Measurements from ENCODE around the gene ZNF765. TPM values are rescaled to one million over a fixed set of nuclear protein-coding genes. Genes with fewer than 3 reads are reported as not detected.
"Not testable (repeated sequence)": the region's sequence is repeated elsewhere in the genome, so short reads cannot be mapped to it uniquely, and the experiment has no call there.

Gene ZNF765
- total RNA-seq (2014; rRNA removed; shearing (Covaris generic); ENCODE audit: low replicate concordance) = 6.9 and 11.8 TPM in 2 replicates

DNA sequence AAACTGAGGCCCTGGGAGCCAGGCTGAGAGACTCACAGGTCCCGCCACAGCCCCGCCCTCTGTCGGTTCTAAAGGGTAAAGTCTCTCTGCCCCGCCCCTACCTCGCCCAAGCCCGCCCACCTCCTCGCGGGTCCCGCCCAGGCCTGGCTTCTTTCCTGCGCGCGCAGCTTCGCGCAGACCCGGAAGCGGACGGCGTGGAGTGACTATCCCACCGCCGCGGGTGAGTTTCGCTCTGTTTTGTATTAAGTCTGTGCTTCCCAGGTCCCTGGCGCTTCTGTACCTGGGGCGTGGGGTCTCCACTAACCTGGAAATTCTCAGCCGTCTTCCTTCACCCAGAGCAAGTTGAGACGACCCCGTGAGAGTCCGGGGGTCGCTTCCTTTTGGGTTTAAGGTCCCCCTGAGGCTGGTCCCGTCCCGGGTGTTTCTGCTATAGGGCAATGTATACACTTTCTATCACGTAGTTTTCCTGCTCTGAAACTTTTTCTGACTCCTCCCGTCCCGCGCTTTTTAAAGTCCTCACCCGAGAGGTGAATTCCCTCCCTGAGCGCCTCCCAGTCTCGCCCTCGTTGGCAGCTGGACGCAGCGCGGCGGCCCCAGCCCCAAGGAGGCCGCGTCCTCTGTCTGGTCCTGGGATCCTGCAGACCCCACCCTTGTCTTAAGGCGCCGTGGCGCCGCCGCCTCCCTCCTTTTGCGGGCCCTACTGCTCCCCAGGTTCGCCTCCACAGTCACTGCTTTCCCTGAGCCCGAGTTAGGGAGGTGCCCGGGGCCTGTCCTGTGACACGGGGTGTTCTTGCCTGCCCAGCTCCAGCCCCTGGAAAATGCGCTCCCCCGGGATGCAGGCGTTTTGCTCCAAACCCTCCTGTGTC lies at the start of gene ZNF765:
Gene ZNF765, plus strand, starts transcription at position 176 of the 866 bp plus-strand sequence. CDS start 2,867 bp downstream, outside the sequence.
- no peaks in the 10 kb centered on the region for H3K27me3 ChIP-seq
- peaks cover 22% of the 10 kb centered on the region for H3K36me3 ChIP-seq
- H3K4me3 ChIP-seq = peak within 1 kb of the TSS; percentile 73
- peaks cover 4% of the 10 kb centered on the region; the same call in 1 of the 2 replicates for H3K9me3 ChIP-seq
- DNase-seq = peak; percentile 92

DNA sequence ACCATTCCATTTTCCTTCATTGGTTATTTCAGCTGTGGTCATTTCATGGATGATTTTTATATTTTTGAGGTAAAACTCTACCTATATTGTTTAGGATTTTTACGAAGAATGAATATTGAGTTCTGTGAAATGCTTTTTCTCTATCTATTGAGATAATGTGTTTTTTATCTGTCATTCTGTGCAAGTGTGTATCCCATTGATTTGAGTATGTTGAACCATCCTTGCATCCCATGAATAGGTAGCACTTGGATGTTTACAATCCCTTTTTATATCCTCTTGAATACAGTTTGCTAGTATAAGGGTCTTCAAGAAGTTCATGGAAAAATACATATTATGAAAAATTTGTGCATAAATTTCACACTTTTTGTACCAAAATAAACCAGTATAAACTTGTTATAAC lies 39.2 kb upstream of the ZNF765 start:
- Histone ChIP-seq H3K27me3 (no peaks in the 10 kb centered on the region), H3K36me3 (peaks cover 31% of the 10 kb centered on the region), H3K4me3 (no peak overlapping the region), H3K9me3 (peaks cover 55% of the 10 kb centered on the region)
- no peak for DNase-seq

DNA sequence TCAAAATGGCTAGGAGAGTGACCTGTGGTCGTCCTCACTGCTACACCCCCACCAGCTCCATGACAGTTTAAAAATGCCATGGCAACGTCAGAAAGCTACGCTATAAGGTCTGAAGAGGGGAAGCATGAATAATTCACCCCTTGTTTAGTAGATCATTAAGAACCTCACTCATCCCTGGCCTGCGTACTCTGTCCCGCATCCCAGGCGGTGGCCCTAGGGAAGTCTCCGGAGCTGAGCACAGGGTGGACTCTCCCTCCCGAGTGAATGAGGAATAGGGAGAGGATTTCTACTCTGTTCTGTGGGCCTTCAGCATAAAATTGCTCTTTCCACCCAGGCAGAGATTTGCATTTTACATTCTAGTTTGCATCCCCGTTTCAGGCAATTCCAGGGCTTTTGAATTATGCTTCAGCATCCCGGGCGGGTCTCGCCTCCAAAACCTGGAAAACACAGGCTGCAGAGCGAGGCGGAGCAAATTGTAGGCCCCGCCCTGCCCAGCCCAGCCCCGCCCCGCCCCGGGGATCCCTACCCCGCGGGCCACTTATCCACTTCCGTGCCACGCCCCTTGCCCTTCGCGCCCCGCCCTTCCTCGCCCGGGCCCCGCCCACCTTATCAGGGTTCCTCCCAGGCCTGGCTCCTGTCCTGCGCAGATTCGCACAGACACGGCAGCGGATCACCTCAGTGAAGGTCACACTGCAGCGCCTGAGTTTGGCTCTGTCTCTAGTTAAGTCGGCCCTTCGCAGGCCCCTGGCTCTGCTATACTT lies 36.9 kb upstream of the ZNF765 start:
- peaks cover 34% of the 10 kb centered on the region for H3K9me3 ChIP-seq
- no peak for DNase-seq
- no peaks in the 10 kb centered on the region for H3K27me3 ChIP-seq
- H3K4me3 ChIP-seq = no peak overlapping the region
- H3K36me3 ChIP-seq = peaks cover 9% of the 10 kb centered on the region

DNA sequence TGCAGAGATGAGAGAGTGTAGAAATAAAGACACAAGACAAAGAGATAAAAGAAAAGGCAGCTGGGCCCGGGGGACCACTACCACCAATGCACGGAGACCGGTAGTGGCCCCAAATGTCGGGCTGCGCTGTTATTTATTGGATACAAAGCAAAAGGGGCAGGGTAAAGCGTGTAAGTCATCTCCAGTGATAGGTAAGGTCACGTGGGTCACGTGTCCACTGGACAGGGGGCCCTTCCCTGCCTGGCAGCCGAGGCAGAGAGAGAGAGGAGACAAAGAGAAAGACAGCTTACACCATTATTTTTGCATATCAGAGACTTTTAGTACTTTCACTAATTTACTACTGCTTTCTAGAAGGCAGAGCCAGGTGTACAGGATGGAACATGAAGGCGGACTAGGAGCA lies 34.9 kb upstream of the ZNF765 start:
- H3K9me3 ChIP-seq = peaks cover 18% of the 10 kb centered on the region
- not testable (repeated sequence) for DNase-seq, H3K27me3 ChIP-seq, H3K36me3 ChIP-seq, H3K4me3 ChIP-seq

DNA sequence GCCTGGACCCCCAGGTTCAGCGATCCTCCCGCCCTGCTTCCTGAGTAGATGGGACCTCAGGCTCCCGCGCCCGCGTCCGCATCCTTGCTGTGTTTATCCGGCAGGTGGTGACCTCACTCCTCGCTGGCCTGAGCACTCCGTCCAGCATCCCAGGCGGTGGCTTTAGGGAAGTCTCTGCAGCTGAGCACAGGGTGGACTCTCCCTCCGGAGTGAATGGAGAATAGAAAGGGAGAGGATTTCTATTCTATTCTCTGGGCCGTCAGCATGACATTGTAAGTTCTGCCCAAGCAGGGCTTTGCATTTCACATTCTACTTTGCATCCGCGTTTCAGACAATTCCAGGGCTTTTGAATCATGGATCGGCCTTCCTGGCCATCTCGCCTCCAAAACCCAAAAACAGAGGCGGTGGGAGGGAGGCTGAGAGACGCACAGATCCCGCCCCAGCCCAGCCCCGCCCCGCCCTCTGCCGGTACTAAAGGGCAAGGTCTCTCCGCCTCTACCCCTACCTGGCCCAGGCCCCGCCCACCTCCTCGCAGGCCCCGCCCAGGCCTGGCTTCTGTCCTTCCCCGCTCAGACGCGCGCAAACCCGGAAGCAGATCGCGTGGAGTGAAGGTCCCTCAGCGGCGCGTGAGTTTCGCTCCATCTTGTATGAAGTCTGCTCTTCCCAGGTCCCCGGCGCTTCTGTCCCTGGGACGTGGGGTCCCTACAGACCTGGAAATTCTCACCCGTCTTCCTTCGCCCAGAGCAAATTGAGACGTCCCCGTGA lies 29.6 kb upstream of the ZNF765 start, which contains the start of gene ZNF525:
Gene ZNF525, plus strand, starts transcription at position 572 of the 765 bp plus-strand sequence. CDS start 6,577 bp downstream, outside the sequence.
- Histone ChIP-seq H3K36me3 (no peaks in the 10 kb centered on the region), H3K4me3 (peak within 1 kb of the TSS; percentile 61), H3K9me3 (no peaks in the 10 kb centered on the region), H3K27me3 (no peaks in the 10 kb centered on the region)
- DNase-seq = peak; percentile 79

DNA sequence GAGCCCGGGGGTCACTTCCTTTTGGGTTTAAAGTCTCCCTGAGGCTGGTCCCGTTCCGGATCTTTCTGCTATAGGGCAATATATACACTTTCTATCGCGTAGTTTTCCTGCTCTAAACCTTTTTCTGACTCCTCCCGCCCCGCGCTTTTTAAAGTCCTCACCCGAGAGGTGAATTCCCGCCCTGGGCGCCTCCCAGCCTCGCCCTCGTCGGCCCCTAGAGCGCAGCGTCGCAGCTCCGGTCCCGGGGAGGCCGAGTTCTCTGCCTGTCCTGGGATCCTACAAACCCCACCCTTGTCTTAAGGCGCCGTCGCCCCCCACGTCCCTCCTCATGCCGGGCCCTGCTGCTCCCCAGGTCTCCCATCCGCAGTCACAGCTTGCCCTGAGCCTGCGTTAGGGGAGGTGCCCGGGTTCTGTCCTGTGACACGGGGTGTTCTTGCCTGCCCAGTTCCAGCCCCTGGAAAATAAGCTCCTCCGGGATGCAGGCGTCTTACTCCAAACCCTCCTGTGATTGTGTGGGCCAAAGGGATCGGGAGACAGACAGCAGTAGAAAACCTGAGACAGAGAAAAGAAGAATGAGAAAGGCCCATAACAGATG lies 29.0 kb upstream of the ZNF765 start:
- peak; percentile 39 for DNase-seq
- H3K4me3 ChIP-seq = peak overlapping the region; percentile 61
- H3K36me3 ChIP-seq = no peaks in the 10 kb centered on the region
- H3K27me3 ChIP-seq = no peaks in the 10 kb centered on the region
- no peaks in the 10 kb centered on the region for H3K9me3 ChIP-seq

DNA sequence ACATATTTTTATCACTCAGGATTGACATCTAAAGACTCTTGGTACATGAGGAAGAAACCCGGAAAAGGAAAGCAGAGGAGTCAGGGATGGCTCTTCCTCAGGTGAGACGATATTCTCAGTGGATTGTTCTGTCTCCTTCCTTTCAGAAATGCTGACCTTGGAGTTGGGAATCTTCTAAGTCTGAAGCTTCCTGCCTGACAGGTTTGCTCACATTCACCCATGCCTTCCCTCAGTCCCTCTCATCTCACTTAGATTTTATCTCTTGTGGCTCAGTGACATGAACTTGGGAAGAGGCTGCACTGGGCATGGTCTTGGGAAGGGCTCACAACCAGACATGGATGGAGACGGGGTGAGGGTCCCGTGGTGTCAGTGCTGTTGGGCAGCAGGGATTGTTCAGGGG lies 22.8 kb upstream of the ZNF765 start:
- no peak for DNase-seq
- Histone ChIP-seq H3K27me3 (no peaks in the 10 kb centered on the region), H3K4me3 (no peak overlapping the region), H3K36me3 (no peaks in the 10 kb centered on the region), H3K9me3 (no peaks in the 10 kb centered on the region)

DNA sequence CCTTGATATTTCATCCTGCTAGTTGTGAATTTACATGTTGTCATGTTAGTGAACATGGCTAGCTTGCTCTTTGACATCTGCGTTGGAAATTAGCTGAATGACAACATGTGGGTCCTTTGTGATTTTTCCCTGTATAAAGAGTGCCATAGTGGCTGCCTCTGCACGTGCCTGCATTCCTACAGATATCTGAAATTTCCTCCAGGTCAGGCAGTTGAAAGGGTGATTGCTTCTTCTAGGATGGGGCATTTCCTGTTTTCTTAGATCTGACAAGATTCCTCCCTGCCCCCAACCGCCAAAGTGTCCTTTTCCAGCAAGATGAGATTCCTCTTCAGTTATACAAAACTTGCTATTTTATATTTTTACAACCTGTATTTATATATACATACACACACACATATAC lies 20.7 kb upstream of the ZNF765 start:
- H3K36me3 ChIP-seq = no peaks in the 10 kb centered on the region
- H3K4me3 ChIP-seq = no peak overlapping the region
- H3K27me3 ChIP-seq = no peaks in the 10 kb centered on the region
- H3K9me3 ChIP-seq = no peaks in the 10 kb centered on the region; the same call in 1 of the 2 replicates
- no peak for DNase-seq

DNA sequence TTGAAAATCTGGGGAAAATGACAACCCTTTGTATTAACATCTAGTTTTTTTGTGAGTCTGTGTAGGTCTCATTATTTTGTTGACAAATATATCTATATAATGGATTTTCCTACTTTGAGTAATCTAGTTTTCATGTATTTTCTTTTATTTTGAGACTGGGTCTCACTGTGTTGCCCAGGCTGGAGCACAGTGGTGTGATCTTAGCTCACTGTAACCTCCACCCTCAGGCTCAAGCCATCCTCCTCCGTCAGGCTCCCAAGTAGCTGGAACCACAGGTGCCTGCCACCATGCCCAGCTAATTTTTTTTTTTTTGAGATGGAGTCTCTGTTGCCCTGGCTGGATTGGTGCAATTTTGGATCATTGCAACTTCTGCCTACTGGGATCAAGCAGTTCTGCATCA lies 20.2 kb upstream of the ZNF765 start:
- H3K9me3 ChIP-seq = no peaks in the 10 kb centered on the region; the same call in 1 of the 2 replicates
- no peak for DNase-seq
- H3K36me3 ChIP-seq = no peaks in the 10 kb centered on the region
- no peak overlapping the region for H3K4me3 ChIP-seq
- no peaks in the 10 kb centered on the region for H3K27me3 ChIP-seq

DNA sequence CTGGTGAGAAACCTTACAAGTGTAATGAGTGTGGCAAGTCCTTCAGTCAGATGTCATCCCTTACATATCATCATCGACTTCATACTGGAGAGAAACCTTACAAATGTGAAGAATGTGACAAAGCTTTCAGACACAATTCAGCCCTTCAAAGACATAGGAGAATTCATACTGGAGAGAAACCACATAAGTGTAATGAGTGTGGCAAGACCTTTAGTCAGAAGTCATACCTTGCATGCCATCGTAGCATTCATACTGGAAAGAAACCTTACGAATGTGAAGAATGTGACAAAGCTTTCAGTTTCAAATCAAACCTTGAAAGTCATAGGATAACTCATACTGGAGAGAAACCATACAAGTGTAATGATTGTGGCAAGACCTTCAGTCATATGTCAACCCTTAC lies 13.6 kb upstream of the ZNF765 start:
- Histone ChIP-seq H3K27me3 (no peaks in the 10 kb centered on the region), H3K9me3 (peaks cover 14% of the 10 kb centered on the region), H3K36me3 (no peaks in the 10 kb centered on the region), H3K4me3 (no peak overlapping the region)
- no peak for DNase-seq

DNA sequence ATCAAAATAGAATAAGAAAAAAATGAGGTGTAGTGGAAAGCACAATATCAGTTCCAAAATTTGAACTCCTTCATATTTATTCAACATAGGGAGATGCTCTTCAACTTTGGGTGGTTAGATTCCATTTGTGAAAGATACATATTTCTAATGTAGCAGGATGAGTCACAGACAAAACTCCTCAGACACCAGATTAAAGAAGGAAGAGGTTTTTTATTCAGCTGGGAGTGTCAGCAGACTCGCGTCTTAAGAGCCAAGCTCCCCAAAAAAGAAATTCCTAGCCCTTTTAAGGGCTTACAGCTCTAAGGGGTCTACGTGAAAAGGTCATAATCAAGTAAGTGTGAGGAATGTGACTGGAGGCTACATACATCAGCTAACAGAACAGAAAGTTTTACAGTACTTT lies 6.8 kb upstream of the ZNF765 start:
- Histone ChIP-seq H3K9me3 (peaks cover 16% of the 10 kb centered on the region), H3K36me3 (no peaks in the 10 kb centered on the region), H3K4me3 (no peak overlapping the region), H3K27me3 (no peaks in the 10 kb centered on the region)
- no peak for DNase-seq

DNA sequence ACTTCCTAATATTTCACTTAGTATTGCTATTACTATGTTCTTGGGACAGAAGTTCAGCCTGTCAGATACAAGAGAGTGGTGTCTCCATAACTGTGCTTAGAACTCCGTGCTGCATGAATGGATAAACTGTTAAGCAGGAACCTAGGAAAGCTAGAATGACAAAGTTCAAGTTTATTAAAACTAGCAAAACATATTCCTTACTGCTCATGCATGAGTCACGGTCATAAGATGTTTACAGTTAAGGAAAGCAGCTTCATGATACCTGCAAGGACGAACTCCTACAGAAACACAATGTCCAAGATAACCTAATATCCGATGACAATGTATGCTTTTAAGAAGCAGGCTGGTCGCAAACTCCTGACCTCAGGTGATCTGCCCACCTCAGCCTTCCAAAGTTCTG lies 6.0 kb upstream of the ZNF765 start:
- Histone ChIP-seq H3K27me3 (no peaks in the 10 kb centered on the region), H3K36me3 (no peaks in the 10 kb centered on the region), H3K9me3 (peaks cover 10% of the 10 kb centered on the region), H3K4me3 (no peak overlapping the region)
- no peak for DNase-seq

DNA sequence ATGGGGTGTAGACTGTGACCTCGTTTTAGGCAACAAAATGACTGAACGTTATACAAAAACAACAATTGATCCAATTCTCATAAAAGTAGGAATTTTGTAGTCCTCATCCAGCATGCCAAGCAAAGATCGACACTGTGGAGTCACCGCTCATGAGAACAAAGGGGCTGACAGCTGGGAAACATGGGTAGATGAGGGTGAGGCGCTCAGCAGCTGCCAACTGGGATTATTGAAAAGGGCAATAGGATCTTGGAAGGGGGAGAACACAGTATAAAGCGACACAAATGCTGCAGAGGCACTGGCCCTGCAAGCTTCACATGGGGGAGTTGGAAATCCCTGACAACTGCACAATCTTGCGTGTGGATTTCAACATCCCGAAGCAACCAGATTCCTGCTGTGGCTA lies 5.4 kb upstream of the ZNF765 start:
- no peaks in the 10 kb centered on the region for H3K36me3 ChIP-seq

DNA sequence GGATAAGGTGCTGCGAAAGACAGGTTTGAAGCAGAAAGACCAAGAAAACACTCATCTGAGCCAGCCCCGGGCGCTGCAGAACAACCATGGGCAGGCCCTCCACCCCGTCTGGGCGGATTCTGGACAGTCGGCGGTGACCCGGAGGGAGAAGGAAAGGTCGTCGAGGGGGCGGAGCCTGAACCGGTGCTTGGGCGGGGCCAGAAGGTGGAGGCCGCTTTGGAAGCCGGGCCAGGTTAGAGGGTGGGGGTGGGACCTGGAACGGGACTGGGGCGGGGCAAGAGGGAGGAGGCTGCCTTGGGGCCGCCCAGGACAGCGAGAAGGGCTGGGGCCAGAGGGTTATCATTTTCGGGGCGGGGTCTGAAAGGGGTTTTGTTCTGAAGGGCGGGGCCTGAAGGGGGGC lies 5.0 kb upstream of the ZNF765 start:
- DNase-seq = no peak
- peaks cover 5% of the 10 kb centered on the region for H3K9me3 ChIP-seq

More for the DNA sequence above, 5.4 kb upstream of the ZNF765 start:
- no peak for DNase-seq
- no peaks in the 10 kb centered on the region for H3K27me3 ChIP-seq
- no peak overlapping the region for H3K4me3 ChIP-seq
- H3K9me3 ChIP-seq = peaks cover 7% of the 10 kb centered on the region

DNA sequence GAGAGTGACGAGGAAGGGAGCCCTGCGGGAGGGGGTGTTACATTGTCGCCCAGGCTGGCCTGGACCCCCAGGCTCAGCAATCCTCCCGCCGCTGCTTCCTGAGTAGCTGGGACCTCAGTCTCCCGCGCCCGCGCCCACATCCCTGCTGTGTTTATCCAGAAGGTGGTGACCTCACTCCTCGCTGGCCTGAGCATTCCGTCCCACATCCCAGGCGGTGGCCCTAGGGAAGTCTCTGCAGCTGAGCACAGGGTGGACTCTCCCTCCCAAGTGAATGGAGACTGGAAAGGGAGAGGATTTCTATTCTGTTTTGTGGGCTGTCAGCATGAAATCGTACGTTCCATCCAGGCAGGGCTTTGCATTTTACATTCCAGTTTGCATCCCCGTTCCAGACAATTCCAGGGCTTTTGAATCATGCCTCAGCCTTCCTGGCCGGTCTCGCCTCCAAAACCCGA lies 401 bp upstream of the ZNF765 start:
- H3K9me3 ChIP-seq = peaks cover 1% of the 10 kb centered on the region; the same call in 1 of the 2 replicates
- H3K4me3 ChIP-seq = peak overlapping the region; percentile 73
- DNase-seq = peak; percentile 62
- peaks cover 15% of the 10 kb centered on the region for H3K36me3 ChIP-seq
- no peaks in the 10 kb centered on the region for H3K27me3 ChIP-seq

More for the DNA sequence above, 5.0 kb upstream of the ZNF765 start:
- H3K36me3 ChIP-seq = no peaks in the 10 kb centered on the region
- no peaks in the 10 kb centered on the region for H3K27me3 ChIP-seq
- no peak overlapping the region for H3K4me3 ChIP-seq

DNA sequence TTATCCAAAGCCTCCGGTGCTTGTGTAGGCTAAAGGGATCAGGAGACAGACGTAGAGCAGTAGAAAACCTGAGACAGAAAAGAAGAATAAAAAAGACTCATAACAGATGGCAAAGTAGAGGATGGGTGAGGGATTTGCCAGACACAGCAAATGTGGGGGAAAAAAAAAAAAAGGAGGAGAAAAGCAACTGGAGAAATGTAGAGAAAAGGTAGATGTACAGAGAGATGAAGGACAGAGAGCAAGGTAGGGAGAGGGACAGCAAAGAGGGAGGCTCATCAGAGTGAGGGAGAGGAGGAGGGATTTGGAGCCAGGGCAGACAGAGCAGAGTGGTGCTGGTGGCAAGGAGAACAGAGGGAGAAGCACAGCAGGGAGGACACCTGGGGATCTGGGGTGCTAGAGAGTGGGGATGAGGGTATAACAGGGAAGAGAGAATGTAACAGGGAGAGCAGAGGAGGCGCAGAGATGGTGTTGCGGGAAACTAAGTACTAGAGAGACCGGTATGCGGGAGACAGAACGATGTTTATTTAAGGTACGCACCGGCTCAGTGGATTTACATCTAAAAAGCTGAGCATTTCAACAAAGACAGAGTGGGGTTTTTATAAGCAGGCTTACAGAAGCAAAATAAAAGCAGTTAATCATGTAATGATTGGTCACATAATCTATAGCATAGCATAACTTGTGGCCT lies 1.0 kb downstream of the ZNF765 start:
- not testable (repeated sequence) for H3K9me3 ChIP-seq, H3K27me3 ChIP-seq, DNase-seq
- Histone ChIP-seq H3K36me3 (peaks cover 28% of the 10 kb centered on the region), H3K4me3 (peak overlapping the region; percentile 73)
